Measurements from ENCODE around the gene RBM25.

- no peak for TF ChIP-seq POLR2A (IDR thresholded peaks at IDR 0.05; ENCODE audit: low read depth, low read length)
- no peak for TF ChIP-seq TAF1 (IDR thresholded peaks at IDR 0.05; ENCODE audit: low read depth, low read length)
Observed at GRCh38 chr14:73116079-73116665, 57.8 kb downstream of the RBM25 start.

Measured in GM12891 (cell line).